ENCODE results near the gene CDC37L1.
A peak's percentile ranks its signal among the peaks of the same experiment; 100 is the strongest.
"Not testable (repeated sequence)": the region's sequence is repeated elsewhere in the genome, so short reads cannot be mapped to it uniquely, and the experiment has no call there.

The CDC37L1 gene

GRCh38 chr9:4654084-4654483 lies 25.3 kb upstream of the CDC37L1 start:
- H3K4me3 ChIP-seq (ENCODE audit: low read length), result no peak overlapping the region
- DNase-seq (ENCODE audit: low read depth), result no peak

GRCh38 chr9:4654538-4654937 lies 24.8 kb upstream of the CDC37L1 start:
- TF ChIP-seq CTCF (IDR thresholded peaks at IDR 0.05; ENCODE audit: insufficient read depth, low read depth, low read length, missing control alignments), result no peak
- no peak for DNase-seq (ENCODE audit: low read depth)
- no peak overlapping the region for H3K4me3 ChIP-seq (ENCODE audit: low read length)

More at GRCh38 chr9:4654084-4654483, 25.3 kb upstream of the CDC37L1 start:
- no peak for TF ChIP-seq CTCF (IDR thresholded peaks at IDR 0.05; ENCODE audit: insufficient read depth, low read depth, low read length, missing control alignments)

GRCh38 chr9:4656196-4656595 lies 23.2 kb upstream of the CDC37L1 start:
- H3K4me3 ChIP-seq (ENCODE audit: low read length); DNase-seq (ENCODE audit: low read depth): not testable (repeated sequence)

- DNase-seq (ENCODE audit: low read depth), result no peak
- H3K4me3 ChIP-seq (ENCODE audit: low read length), result no peak overlapping the region
- TF ChIP-seq CTCF (IDR thresholded peaks at IDR 0.05; ENCODE audit: insufficient read depth, low read depth, low read length, missing control alignments), result no peak
Measured at GRCh38 chr9:4656621-4657020, 22.7 kb upstream of the CDC37L1 start.

- TF ChIP-seq CTCF (IDR thresholded peaks at IDR 0.05; ENCODE audit: insufficient read depth, low read depth, low read length, missing control alignments), result no peak
- DNase-seq (ENCODE audit: low read depth), result no peak
- H3K4me3 ChIP-seq (ENCODE audit: low read length), result no peak overlapping the region
Measured at GRCh38 chr9:4657426-4658159, 21.8 kb upstream of the CDC37L1 start.

- DNase-seq (ENCODE audit: low read depth); H3K4me3 ChIP-seq (ENCODE audit: low read length): not testable (repeated sequence)
Measured at GRCh38 chr9:4660665-4661064, 18.7 kb upstream of the CDC37L1 start.

- no peak overlapping the region for H3K4me3 ChIP-seq (ENCODE audit: low read length)
- peak; percentile 36 for DNase-seq (ENCODE audit: low read depth)
- no peak for TF ChIP-seq CTCF (IDR thresholded peaks at IDR 0.05; ENCODE audit: insufficient read depth, low read depth, low read length, missing control alignments)
Measured at GRCh38 chr9:4661165-4661564, 18.2 kb upstream of the CDC37L1 start.

GRCh38 chr9:4661611-4662010 lies 17.8 kb upstream of the CDC37L1 start:
- DNase-seq (ENCODE audit: low read depth), result no peak
- peak overlapping the region; percentile 66 for H3K4me3 ChIP-seq (ENCODE audit: low read length)
- TF ChIP-seq CTCF (IDR thresholded peaks at IDR 0.05; ENCODE audit: insufficient read depth, low read depth, low read length, missing control alignments), result no peak
